K562 (cell line): ENCODE data around the gene SPATA13. TPM values are rescaled to one million over a fixed set of nuclear protein-coding genes. Genes with fewer than 3 reads are reported as not detected.

Experiments used
- ATAC-seq: fragments of 200-7000 bp; cut with Tn5 transposase; 3 replicates; pipeline ENCODE4 v1.9.1; 2020; ENCODE audit warnings: moderate library complexity
- BruUV-seq: library from RNA; stranded (reverse); fragments of 400-500 nt; replicated peaks from 2 replicates; lab custom pipeline; 2021; lab: Mats Ljungman, UMichigan
- CTCF ChIA-PET: fragments of 300-600 bp; formaldehyde crosslinking; extraction: SDS; loops from one replicate; lab custom pipeline; 2021; ENCODE audit warnings: low intra/inter-chr PET ratio; lab: Yijun Ruan, JAX
- POLR2A ChIA-PET: fragments of 300-600, 350-650 bp; sonication (Branson Sonifier 250); formaldehyde crosslinking; extraction: SDS; loops from one replicate; lab custom pipeline; 2021; ENCODE audit warnings: antibody characterized with exemption, inconsistent platforms; lab: Yijun Ruan, JAX
- DNase-seq, 4 experiments: peaks; one replicate each; pipeline versions ENCODE4 v3.0.0 to v3.0.0-alpha.2; 2011 to 2018; ENCODE audit warnings: low spot score in 3 of 4, mixed read lengths in 3 of 4; ENCODE audit errors: extremely low read depth in 1 of 4
- FAIRE-seq: peaks from 2 replicates; lab custom pipeline; 2011; peaks lifted over from hg19 to GRCh38; lab: Jason Lieb, UNC
- H2AFZ ChIP-seq: 2 replicates; pipeline ENCODE4 v1.6.0; 2011; ENCODE audit warnings: low read depth, low read length, control low read depth, inconsistent platforms
- H3K27ac ChIP-seq: fragments of 200-600 bp; 3 replicates; pipeline ENCODE4 v1.8.0; 2011; ENCODE audit warnings: low read depth, mild to moderate bottlenecking, control low read depth, inconsistent platforms, low read length, moderate library complexity, mixed read lengths; ENCODE audit errors: extremely low read depth
- H3K27me3 ChIP-seq, 2 experiments: fragments of 300-600 bp in 1 of 2; 2 replicates in 1 of 2; 3 replicates in 1 of 2; pipeline versions ENCODE4 v1.6.0 to v1.8.0; 2011; ENCODE audit warnings: inconsistent platforms in 2 of 2, low read length in 2 of 2, mild to moderate bottlenecking in 1 of 2, mixed read lengths in 1 of 2, moderate library complexity in 1 of 2; ENCODE audit not compliant: control insufficient read depth in 2 of 2, insufficient read depth in 2 of 2
- H3K36me3 ChIP-seq: fragments of 300-600 bp; 3 replicates; pipeline ENCODE4 v1.8.0; 2011; ENCODE audit warnings: mild to moderate bottlenecking, low read length, inconsistent platforms; ENCODE audit not compliant: control insufficient read depth, insufficient read depth
- H3K4me1 ChIP-seq, 2 experiments: fragments of 200-600 bp in 1 of 2; replicated peaks in 1 of 2; 2 replicates in 1 of 2; 3 replicates in 1 of 2; pipeline versions ENCODE4 v1.5.1 to v1.8.0; 2011; ENCODE audit warnings: inconsistent platforms in 2 of 2, low read length in 2 of 2, mild to moderate bottlenecking in 1 of 2, mixed read lengths in 1 of 2, moderate library complexity in 1 of 2; ENCODE audit not compliant: control insufficient read depth in 2 of 2, insufficient read depth in 2 of 2
- H3K4me2 ChIP-seq: 2 replicates; pipeline ENCODE4 v1.6.1; 2011; ENCODE audit warnings: low read length, control low read depth, inconsistent platforms, mixed read lengths; ENCODE audit not compliant: insufficient read depth
- H3K4me3 ChIP-seq: fragments of 200-600 bp; sonication (generic), shearing (Covaris generic); 2 replicates; pipeline ENCODE4 v1.5.1; 2016; ENCODE audit warnings: control low read depth, inconsistent platforms
- H3K79me2 ChIP-seq: fragments of 200-600 bp; 3 replicates; pipeline ENCODE4 v1.8.0; 2011; ENCODE audit warnings: low read length, inconsistent platforms; ENCODE audit not compliant: control insufficient read depth, insufficient read depth
- H3K9ac ChIP-seq, 2 experiments: 2 replicates each; pipeline versions ENCODE4 v1.6.0 to v1.6.1; 2011; ENCODE audit warnings: low read depth in 2 of 2, low read length in 2 of 2, control low read depth in 1 of 2, inconsistent platforms in 1 of 2, mild to moderate bottlenecking in 1 of 2, mixed read lengths in 1 of 2; ENCODE audit not compliant: insufficient read depth in 1 of 2
- H3K9me1 ChIP-seq: one replicate; pipeline ENCODE4 v1.6.0; 2011; ENCODE audit warnings: inconsistent platforms, mild to moderate bottlenecking, low read length, moderate library complexity; ENCODE audit not compliant: control insufficient read depth, insufficient read depth
- H3K9me3 ChIP-seq: replicated peaks from 2 replicates; pipeline ENCODE4 v1.5.1; 2011; ENCODE audit warnings: low read depth, low read length, inconsistent platforms; ENCODE audit not compliant: control insufficient read depth, insufficient read depth
- H4K20me1 ChIP-seq: replicated peaks from 2 replicates; pipeline ENCODE4 v1.6.1; 2011; ENCODE audit warnings: low read length, inconsistent platforms, mixed read lengths; ENCODE audit not compliant: control insufficient read depth, insufficient read depth
- BACH1 ChIP-seq: fragments of 200-800 bp; sonication (Bioruptor generic); IDR thresholded peaks from 2 replicates; pipeline ENCODE4 v1.6.1; 2016; ENCODE audit warnings: missing genetic modification characterization, missing compliant biosample characterization
- GABPB2 ChIP-seq: fragments of 250-450 bp; sonication (Bioruptor Pico); conservative IDR thresholded peaks from 2 replicates; pipeline ENCODE4 v1.5.1; 2021; ENCODE audit warnings: mild to moderate bottlenecking
- HCFC1 ChIP-seq: IDR thresholded peaks from 2 replicates; pipeline ENCODE4 v1.6.1; 2012; ENCODE audit warnings: low read depth, low read length, improper control_type of control experiment
- JUNB ChIP-seq: fragments of 450-650 bp; formaldehyde crosslinking; conservative IDR thresholded peaks from 2 replicates; pipeline ENCODE4 v1.4.0; 2020; ENCODE audit warnings: mild to moderate bottlenecking
- KLF13 ChIP-seq: fragments of 450-650 bp; IDR thresholded peaks from 2 replicates; pipeline ENCODE4 v1.6.1; 2016; ENCODE audit warnings: missing genetic modification characterization, low read depth, mild to moderate bottlenecking, missing compliant biosample characterization, moderate library complexity, borderline replicate concordance
- LCOR ChIP-seq: sonication (generic); formaldehyde crosslinking; IDR thresholded peaks from 2 replicates; pipeline ENCODE4 v1.8.0; 2022; ENCODE audit warnings: mild to moderate bottlenecking, missing genetic modification reagents
- MAZ ChIP-seq, 2 experiments: fragments of 450-650 bp in 1 of 2; sonication (generic) in 1 of 2; formaldehyde crosslinking; IDR thresholded peaks in 1 of 2; conservative IDR thresholded peaks in 1 of 2; 2 replicates each; pipeline versions ENCODE4 v1.4.0 to v1.5.0; 2020; ENCODE audit warnings: mild to moderate bottlenecking in 1 of 2, missing genetic modification reagents in 1 of 2
- POLR3A ChIP-seq: IDR thresholded peaks from 2 replicates; pipeline ENCODE4 v1.6.1; 2011; ENCODE audit warnings: borderline replicate concordance, mild to moderate bottlenecking, moderate library complexity; ENCODE audit not compliant: insufficient read length, insufficient read depth; ENCODE audit errors: extremely low read depth
- SMAD2 ChIP-seq: fragments of 150-350 bp; IDR thresholded peaks from 2 replicates; pipeline ENCODE4 v1.6.1; 2014; ENCODE audit warnings: low read depth, mild to moderate bottlenecking, low read length
- THAP12 ChIP-seq: fragments of 250-450 bp; sonication (Bioruptor Pico); IDR thresholded peaks from 2 replicates; pipeline ENCODE4 v1.9.0; 2021; ENCODE audit warnings: mild to moderate bottlenecking, inconsistent platforms
- XRCC4 ChIP-seq: IDR thresholded peaks from one replicate; pipeline ENCODE4 v1.6.1; 2011; ENCODE audit not compliant: insufficient read depth, insufficient read length; ENCODE audit errors: extremely low read depth
- ZBTB43 ChIP-seq: sonication (generic); formaldehyde crosslinking; IDR thresholded peaks from 2 replicates; pipeline ENCODE4 v1.8.0; 2023; ENCODE audit warnings: mild to moderate bottlenecking, missing genetic modification reagents
- ZMIZ1 ChIP-seq, 2 experiments: fragments of 150-350 bp in 1 of 2; IDR thresholded peaks; 2 replicates each; pipeline ENCODE4 v1.6.1; 2012 to 2016; ENCODE audit warnings: low read depth in 2 of 2, low read length in 2 of 2, mild to moderate bottlenecking in 1 of 2, moderate library complexity in 1 of 2
- ZNF764 ChIP-seq: fragments of 250-450 bp; sonication (Bioruptor Pico); IDR thresholded peaks from 2 replicates; pipeline ENCODE4 v1.4.0; 2020; ENCODE audit warnings: low read depth, mild to moderate bottlenecking, moderate library complexity
- WGBS: fragments of 100-300 bp; shearing (Covaris generic); methylation state at CpG from one replicate; pipeline ENCODE4 v1.1.6; 2016; ENCODE audit warnings: low coverage, mixed read lengths; ENCODE audit not compliant: insufficient coverage; ENCODE audit errors: missing lambda C conversion rate; 5-methylcytosine and 5-hydroxymethylcytosine counted together
- in situ Hi-C: fragments of 300-500 bp; cut with MboI; formaldehyde crosslinking; loops from 4 replicates; pipeline ENCODE4 v1.15.0; 2018; ENCODE audit warnings: inconsistent platforms, mixed read lengths
- intact Hi-C: fragments of 100-400 bp; cut with micrococcal nuclease; formaldehyde crosslinking; loops from 2 replicates; pipeline ENCODE4 v1.14.2; 2022
- polyA plus RNA-seq, 8 experiments: library from polyadenylated mRNA; depleted of rRNA in 4 of 8; stranded (reverse) in 5 of 8; unstranded in 3 of 8; fragments of >200 nt; fragmentation: Nextera tagmentation in 2 of 8; fragmentation: Illumina TruSeq in 1 of 8; extraction: Ambion mirVana in 2 of 8; extraction: Trizol in 1 of 8; gene quantifications; 2 replicates each; pipeline versions ENCODE4 v1.2.1 to v1.2.3, GENCODE V29; 2011 to 2014; ENCODE audit warnings: inconsistent platforms in 1 of 8, missing spikeins in 1 of 8
- total RNA-seq, 7 experiments: library from RNA; depleted of rRNA in 6 of 7; stranded (reverse); fragments of >200 nt in 6 of 7; fragmentation: Illumina TruSeq in 2 of 7; extraction: Trizol in 2 of 7; gene quantifications; 2 replicates each; pipeline versions ENCODE4 v1.2.1 to v1.2.3, GENCODE V29; 2011 to 2021; ENCODE audit warnings: low replicate concordance in 1 of 7

SPATA13 gene
- total and polyA plus RNA-seq, 9 of the 15 experiments (the other 6 are each of a cell fraction or from before 2014, with no cell fraction given): 0.08 to 0.99 (median 0.21) TPM; not detected in 2

GRCh38 chr13:24277761-24278160, 117.2 kb downstream of the SPATA13 start:
- Histone ChIP-seq H3K36me3 (no peaks in the 10 kb centered on the region), H2AFZ (no peak overlapping the region), H3K27me3 (peaks cover 0 to 4% of the 10 kb centered on the region in 2 experiments; a peak in 2 of 5 replicates), H3K4me2 (no peak overlapping the region), H3K9me1 (no peaks in the 10 kb centered on the region)
- WGBS: 0% methylated on average over 6 of the region's 6 CpGs
- ATAC-seq (no peak), FAIRE-seq (no peak), DNase-seq (no peak)
- no TSS peak for BruUV-seq
- POLR2A ChIA-PET: no interaction called here
- in situ Hi-C loops: no loop called here
- no peak for TF ChIP-seq XRCC4
- no peak for TF ChIP-seq ZBTB43 (CRISPR knock-in tag)
- TF ChIP-seq ZNF764 (CRISPR knock-in tag): no peak
- TF ChIP-seq BACH1: no peak
- no peak for TF ChIP-seq SMAD2
- TF ChIP-seq THAP12 (CRISPR knock-in tag): no peak
- no peak for TF ChIP-seq LCOR
- TF ChIP-seq POLR3A: no peak
- TF ChIP-seq GABPB2: no peak
- TF ChIP-seq KLF13: no peak
- no peak for TF ChIP-seq MAZ (CRISPR knock-in tag; conservative IDR thresholded peaks at IDR 0.05 in 1 of 2, IDR thresholded peaks at IDR 0.05 in 1 of 2)
- TF ChIP-seq ZMIZ1 (IDR thresholded peaks at IDR 0.05; ENCODE audit: low read depth in 2 of 2, low read length in 2 of 2): no peak
- no peak for TF ChIP-seq HCFC1
- no peak for TF ChIP-seq JUNB (CRISPR knock-in tag)
- TF ChIP-seq, all 486 proteins: peak for 0
- Histone ChIP-seq H3K9me3 (no peaks in the 10 kb centered on the region), H3K27ac (no peak overlapping the region), H4K20me1 (no peaks in the 10 kb centered on the region), H3K4me1 (no peaks in the 10 kb centered on the region), H3K79me2 (no peaks in the 10 kb centered on the region), H3K9ac (no peak overlapping the region), H3K4me3 (no peak overlapping the region)
- intact Hi-C loops: no loop called here
- CTCF ChIA-PET: no interaction called here
